ENCODE results near the gene FLCN.

DNA sequence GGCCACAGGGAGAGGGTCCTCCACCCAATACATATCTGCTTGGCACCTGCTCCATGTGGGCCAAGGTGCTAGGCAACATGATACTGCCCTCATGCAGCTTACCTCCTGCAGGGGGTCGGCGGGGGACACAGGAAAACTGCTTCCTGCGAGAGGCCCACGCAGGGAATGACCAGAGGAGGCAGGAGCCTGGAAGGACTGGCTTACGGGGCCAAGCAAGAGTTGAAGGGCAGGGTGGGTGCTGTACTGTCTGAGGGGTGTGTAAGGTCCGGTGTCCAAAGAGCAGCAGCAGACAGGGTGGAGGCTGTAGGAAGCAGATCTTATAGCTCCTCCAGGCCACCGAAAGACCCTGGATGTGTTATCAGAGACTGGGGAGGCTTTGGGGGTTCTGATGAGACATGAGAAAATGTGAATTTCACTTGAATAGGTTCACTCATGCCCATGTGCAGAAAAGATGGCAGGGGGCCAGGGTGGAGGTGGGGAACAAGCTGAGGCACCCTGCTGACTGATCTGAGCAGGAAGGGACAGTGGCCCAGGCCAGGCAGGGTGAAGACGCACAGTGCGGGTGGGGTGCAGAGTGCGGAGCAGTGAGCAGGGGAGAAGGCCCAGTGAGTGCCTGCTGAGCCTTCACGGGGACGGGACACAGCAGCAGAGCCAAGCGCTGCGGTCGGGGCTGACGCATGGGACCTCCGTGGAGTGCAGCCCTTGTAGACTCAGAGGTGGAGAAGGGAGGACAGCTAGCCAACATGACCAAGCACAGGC lies 8.3 kb downstream of the FLCN start:
- TF ChIP-seq, protein P1, sequence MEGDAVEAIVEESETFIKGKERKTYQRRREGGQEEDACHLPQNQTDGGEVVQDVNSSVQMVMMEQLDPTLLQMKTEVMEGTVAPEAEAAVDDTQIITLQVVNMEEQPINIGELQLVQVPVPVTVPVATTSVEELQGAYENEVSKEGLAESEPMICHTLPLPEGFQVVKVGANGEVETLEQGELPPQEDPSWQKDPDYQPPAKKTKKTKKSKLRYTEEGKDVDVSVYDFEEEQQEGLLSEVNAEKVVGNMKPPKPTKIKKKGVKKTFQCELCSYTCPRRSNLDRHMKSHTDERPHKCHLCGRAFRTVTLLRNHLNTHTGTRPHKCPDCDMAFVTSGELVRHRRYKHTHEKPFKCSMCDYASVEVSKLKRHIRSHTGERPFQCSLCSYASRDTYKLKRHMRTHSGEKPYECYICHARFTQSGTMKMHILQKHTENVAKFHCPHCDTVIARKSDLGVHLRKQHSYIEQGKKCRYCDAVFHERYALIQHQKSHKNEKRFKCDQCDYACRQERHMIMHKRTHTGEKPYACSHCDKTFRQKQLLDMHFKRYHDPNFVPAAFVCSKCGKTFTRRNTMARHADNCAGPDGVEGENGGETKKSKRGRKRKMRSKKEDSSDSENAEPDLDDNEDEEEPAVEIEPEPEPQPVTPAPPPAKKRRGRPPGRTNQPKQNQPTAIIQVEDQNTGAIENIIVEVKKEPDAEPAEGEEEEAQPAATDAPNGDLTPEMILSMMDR (optimal IDR thresholded peaks at IDR 0.05 in 1 of 3, IDR thresholded peaks at IDR 0.05 in 1 of 3, conservative IDR thresholded peaks at IDR 0.05 in 1 of 3; ENCODE audit: extremely low read depth in 1 of 3, insufficient read depth in 2 of 3, low read length in 3 of 3): no peak
- no peak for TF ChIP-seq EZH2 (IDR thresholded peaks at IDR 0.05; ENCODE audit: low read length)

All from keratinocyte (primary cell).